HG03108 (cell line): ENCODE results near the gene BAAT.

ENCODE experiments used
- ATAC-seq: cut with Tn5 transposase; IDR thresholded peaks from one replicate; pipeline ENCODE4 v1.9.1; 2021; ENCODE audit warnings: moderate library complexity; ENCODE audit not compliant: unreplicated experiment

Gene BAAT

GRCh38 chr9:101398930-101399642 is 14.3 kb upstream of the BAAT start:
- no peak for ATAC-seq

- ATAC-seq, result peak; percentile 98
Measured at GRCh38 chr9:101398068-101398929, 13.5 kb upstream of the BAAT start, which contains the start of the genes MRPL50 and ZNF189. Gene MRPL50, minus strand, starts transcription at chr9:101398618. Its CDS starts 26 bp downstream, at chr9:101398592. Gene ZNF189, plus strand, starts transcription at chr9:101398851. Its CDS starts 306 bp downstream, at chr9:101399157.

- no peak for ATAC-seq
Measured at GRCh38 chr9:101397746-101398067, 12.9 kb upstream of the BAAT start.

- ATAC-seq, result no peak
Measured at GRCh38 chr9:101394687-101395086, 9.9 kb upstream of the BAAT start.

DNA sequence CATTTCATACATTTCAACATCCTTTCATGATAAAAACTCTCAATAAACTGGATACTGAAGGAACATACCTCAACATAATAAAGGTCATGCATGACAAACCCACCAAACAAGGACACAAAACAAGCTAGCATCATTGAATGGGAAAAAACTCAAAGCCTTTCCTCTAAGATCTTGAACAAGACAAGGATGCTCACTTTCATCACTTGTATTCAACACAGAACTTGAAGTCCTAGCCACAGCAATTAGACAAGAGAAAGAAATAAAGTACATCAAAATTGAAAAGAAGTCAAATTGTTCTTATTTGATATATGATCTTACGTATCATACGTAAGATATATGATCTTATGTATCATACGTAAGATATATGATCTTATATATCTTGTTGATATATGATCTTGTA is 8.3 kb upstream of the BAAT start:
- no peak for ATAC-seq

DNA sequence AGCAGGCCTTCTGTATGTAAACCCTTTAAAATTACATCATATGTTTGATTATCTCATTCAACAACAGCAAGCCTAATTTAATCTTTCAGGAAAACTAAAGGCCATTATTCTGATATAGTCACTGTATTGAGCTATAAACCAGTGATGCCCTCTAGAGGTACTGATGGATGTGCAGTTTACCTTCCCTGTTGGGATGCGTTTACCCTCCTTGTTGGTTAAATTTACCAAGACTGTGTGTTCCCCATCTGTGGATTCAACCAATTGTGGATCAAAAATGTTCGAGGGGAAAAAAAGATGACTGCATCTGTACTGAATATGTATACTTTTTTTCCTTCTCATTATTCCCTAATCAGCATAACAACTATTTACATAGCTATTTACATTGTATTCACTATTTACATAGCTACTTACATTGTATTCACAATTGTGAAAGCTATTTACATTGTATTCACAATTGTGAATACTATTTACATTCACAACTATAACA is 3.7 kb upstream of the BAAT start:
- ATAC-seq, result no peak

- no peak for ATAC-seq
Measured at GRCh38 chr9:101387871-101388506, 3.2 kb upstream of the BAAT start.

GRCh38 chr9:101383361-101383760 is 1.4 kb downstream of the BAAT start:
- ATAC-seq, result no peak

DNA sequence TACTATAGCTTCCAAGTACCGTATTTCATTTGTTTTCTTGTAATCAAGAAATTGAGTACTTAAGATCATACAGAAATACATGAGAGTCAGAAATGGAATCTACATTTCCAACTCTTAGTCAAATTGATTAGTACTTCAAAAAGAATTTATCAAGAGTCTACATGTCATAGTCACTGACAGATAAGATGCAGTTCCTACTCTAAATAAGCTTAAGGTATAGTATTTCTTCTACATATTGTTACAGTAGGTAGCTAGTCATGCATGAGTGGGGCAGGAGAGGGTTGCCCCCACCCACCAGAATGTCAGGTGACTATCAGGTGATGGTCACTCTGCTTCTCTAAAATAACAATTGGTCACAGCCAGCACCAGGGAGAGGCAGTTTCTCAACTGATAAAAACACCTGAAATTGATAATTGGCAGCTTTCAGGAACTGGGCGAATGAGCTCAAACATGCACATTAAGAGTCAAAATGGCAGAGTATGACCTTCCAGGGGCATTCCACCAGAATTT is 2.9 kb downstream of the BAAT start:
- no peak for ATAC-seq

DNA sequence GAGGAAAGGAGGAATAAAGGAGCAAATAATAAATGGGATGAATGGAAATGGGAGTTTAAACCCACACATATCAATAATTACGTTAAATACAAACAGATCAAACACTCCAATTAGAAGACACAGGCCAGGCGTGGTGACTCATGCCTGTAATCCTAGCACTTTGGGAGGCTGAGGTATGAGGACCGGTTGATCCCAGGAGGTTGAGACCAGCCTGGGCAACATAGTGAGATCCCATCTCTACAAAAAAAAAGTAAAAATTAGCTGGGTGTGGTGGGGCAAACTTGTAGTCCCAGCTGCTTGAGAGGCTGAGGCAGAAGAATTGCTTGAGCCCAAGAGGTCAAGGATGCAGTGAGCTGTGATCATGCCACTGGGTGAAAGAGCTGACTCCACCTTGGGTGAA is 3.7 kb downstream of the BAAT start:
- no peak for ATAC-seq

- no peak for ATAC-seq
Measured at GRCh38 chr9:101380295-101380694, 4.5 kb downstream of the BAAT start.

- no peak for ATAC-seq
Measured at GRCh38 chr9:101376111-101376848, 8.5 kb downstream of the BAAT start.

GRCh38 chr9:101375546-101375945 is 9.3 kb downstream of the BAAT start:
- ATAC-seq, result no peak

DNA sequence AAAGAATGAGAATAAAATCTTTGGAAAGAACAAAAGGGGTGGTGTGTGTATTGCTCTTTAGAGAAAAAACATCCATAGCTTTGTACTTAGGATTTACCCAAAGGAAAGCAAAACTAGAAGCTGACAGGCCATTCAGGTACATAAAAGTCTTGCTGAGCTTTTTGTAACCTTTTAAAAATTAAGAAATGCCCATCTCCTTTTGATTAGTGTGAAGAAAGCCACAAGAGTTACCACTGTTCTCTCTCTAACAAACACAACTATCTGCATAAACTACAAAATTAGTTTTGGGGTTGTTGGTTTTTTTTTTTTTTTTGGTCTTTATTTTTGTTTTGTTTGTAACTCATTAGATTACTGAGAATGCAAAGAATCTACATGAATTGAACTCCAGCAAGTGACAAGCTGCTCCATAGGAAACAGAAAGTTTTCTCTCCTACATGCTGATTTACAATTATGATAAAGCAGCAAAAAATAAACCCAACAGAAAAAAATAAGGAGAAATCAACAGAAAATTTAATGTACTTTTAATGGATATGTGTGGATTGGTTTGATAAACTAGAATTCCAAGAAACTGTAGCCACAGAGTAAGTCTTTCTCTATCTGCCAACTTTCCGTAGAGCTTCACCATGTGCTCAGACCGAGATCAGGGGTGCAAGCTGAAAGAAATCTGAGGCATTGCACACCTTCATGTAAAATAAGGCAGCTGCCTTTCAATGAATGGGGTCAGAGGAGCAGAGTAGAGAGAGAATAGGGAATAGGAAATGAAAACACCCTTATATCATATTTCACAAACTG is 12.3 kb downstream of the BAAT start:
- ATAC-seq, result no peak

DNA sequence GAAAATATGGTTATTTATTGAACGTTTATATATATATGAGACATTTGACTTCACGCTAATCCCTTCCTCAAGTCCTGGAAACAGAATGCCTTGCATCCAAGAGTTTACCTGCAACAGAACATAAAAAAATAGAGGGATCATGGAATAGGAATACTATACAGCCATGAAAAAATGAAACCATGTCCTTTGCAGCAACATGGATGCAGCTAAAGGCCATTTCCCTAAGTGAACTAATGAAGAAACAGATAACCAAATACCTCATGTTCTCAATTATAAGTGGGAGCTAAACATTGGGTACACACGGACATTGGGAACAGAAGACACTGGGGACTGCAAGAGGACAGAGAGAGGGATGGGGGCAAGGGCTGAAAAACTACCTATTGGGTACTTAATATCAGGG is 13.0 kb downstream of the BAAT start:
- no peak for ATAC-seq

DNA sequence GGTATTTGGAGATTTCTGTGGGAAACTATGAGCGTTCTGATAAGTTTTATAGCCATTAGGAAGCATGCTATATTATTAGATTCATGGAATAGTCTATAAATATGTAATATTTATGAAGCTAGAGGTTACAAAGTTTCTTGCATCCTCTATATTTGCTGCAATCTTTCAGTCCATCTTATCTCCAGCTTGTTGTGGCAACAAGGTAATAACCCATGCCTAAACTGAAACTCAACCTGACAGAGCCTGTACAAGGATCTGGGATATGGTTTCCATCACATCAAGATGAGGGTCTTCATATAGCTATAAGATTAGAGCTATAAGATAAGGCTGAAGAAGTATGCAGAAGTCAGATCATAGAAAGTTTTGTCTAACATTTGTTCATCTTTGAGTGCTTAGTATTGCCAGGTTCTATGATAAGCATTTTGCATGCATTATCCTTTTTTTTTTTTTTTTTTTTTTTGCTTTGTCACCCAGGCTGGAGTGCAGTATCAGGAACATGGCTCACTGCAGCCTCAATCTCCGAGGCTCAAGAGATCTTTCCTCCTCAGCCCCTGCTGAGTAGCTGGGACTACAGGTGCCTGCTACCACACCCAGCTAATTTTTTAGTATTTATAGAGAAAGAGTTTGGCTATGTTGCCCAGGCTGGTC is 14.8 kb downstream of the BAAT start:
- ATAC-seq, result no peak

DNA sequence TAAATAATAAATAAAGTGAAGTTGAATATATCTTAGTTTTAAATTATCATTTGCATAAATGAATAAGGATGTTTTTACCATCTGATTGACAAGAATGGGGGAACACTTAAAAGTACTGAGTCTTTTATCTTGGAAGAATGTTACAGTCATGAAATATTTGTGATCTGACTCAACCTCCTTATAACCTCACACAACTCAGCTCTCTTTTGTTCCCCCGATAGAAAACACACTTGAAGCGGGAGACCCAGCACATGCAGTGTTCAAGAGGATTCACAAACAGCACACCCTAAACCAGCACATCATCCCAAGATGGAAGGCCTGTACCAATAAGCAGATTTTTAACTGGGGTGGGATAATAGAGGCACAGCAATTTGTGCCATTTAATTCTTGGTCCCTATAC is 15.5 kb downstream of the BAAT start:
- no peak for ATAC-seq

DNA sequence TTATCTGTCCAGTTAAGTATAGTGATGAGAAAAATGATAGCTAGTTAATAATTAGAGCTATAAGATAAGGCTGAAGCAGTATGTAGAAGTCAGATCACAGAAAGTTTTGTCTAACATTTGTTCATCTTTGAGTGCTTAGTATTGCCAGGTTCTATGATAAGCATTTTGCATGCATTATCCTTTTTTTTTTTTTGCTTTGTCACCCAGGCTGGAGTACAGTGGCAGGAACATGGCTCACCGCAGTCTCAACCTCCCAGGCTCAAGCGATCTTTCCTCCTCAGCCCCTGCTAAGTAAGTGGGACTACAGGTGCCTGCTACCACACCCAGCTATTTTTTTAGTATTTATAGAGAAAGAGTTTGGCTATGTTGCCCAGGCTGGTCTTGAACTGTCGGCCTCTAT is 17.5 kb downstream of the BAAT start:
- ATAC-seq, result no peak

DNA sequence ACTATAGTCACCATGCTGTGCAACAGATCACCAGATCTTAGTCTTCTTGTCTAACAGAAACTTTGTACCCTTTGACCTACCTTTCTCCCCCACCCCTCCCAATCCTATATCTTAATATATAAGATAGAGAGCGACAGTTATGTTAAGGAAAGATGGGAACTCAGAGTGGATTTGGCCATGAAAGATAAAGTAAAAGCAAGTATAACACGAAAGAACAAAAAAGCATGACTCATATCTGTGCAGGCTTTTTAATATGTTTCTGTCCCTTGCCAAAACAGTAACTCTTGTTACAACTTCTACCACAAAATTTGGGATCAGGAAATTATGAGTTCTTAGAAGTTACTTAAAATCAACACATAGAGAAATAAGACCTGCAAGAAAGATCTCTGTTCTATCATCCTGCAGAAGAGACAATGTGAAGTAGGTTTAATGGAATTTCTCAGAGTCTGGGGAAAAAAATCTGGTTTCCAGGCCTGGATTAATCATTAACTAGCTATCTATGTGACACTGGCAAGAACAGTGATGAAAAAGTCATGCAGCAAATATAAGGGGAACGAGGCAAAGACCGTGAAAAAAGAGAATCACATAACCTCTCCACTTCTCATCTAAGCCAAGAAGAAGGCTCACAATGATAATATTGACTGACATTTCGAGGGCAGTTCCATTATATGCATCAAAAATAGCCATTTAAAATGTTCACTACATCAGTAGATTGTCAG is 18.6 kb downstream of the BAAT start:
- ATAC-seq, result no peak
